PC-3 (cell line): ENCODE data around the gene GSDME. TPM values are rescaled to one million over a fixed set of nuclear protein-coding genes. Genes with fewer than 3 reads are reported as not detected.

Source experiments
- ATAC-seq: fragments of 200-7000 bp; cut with Tn5 transposase; 2 replicates; pipeline ENCODE4 v1.9.1; 2020; ENCODE audit warnings: mild to moderate bottlenecking, moderate library complexity
- BruUV-seq: library from RNA; stranded (reverse); fragments of 400-500 nt; replicated peaks from 2 replicates; lab custom pipeline; 2021; lab: Mats Ljungman, UMichigan
- CTCF ChIA-PET: fragments of 300-600 bp; sonication (Branson Sonifier 250); formaldehyde crosslinking; loops from one replicate; lab custom pipeline; 2022; ENCODE audit warnings: antibody characterized with exemption; lab: Charles Lee
- POLR2A ChIA-PET: fragments of 300-600 bp; sonication (Branson Sonifier 250); formaldehyde crosslinking; loops from one replicate; lab custom pipeline; 2022; ENCODE audit warnings: antibody characterized with exemption; ENCODE audit not compliant: unreplicated experiment; lab: Charles Lee
- DNase-seq: peaks from one replicate; pipeline ENCODE4 v3.0.0-alpha.2; 2015
- H2AFZ ChIP-seq: fragments of 300-600 bp; sonication (generic); 2 replicates; pipeline ENCODE4 v1.6.0; 2016; ENCODE audit warnings: antibody characterized with exemption, low read length
- H3F3A ChIP-seq: fragments of 300-600 bp; sonication (generic); one replicate; pipeline ENCODE4 v1.6.0; 2017; ENCODE audit warnings: antibody characterized with exemption, low read length, control low read depth, mild to moderate bottlenecking; ENCODE audit not compliant: unreplicated experiment
- H3K27ac ChIP-seq: fragments of 300-600 bp; sonication (generic); 2 replicates; pipeline ENCODE4 v1.5.1; 2016; ENCODE audit warnings: mild to moderate bottlenecking, low read length
- H3K27me3 ChIP-seq: fragments of 300-600 bp; sonication (generic); 2 replicates; pipeline ENCODE4 v1.6.1; 2016; ENCODE audit warnings: low read length, mixed read lengths
- H3K36me3 ChIP-seq: fragments of 300-600 bp; sonication (generic); 2 replicates; pipeline ENCODE4 v1.6.1; 2016; ENCODE audit warnings: low read depth, mixed run types, low read length, mixed read lengths
- H3K4me1 ChIP-seq: fragments of 300-600 bp; sonication (generic); 2 replicates; pipeline ENCODE4 v1.5.1; 2016; ENCODE audit warnings: low read length; ENCODE audit not compliant: insufficient read depth
- H3K4me2 ChIP-seq: fragments of 300-600 bp; sonication (generic); 2 replicates; pipeline ENCODE4 v1.6.0; 2016; ENCODE audit warnings: low read length
- H3K4me3 ChIP-seq: fragments of 300-600 bp; sonication (generic); 2 replicates; pipeline ENCODE4 v1.5.1; 2016; ENCODE audit warnings: mild to moderate bottlenecking, low read length, mixed read lengths
- H3K79me2 ChIP-seq: fragments of 300-600 bp; sonication (generic); 2 replicates; pipeline ENCODE4 v1.6.1; 2017; ENCODE audit warnings: low read length, mixed read lengths
- H3K9ac ChIP-seq: fragments of 300-600 bp; sonication (generic); 2 replicates; pipeline ENCODE4 v1.6.0; 2016; ENCODE audit warnings: mild to moderate bottlenecking, low read length
- H3K9me2 ChIP-seq: fragments of 300-600 bp; sonication (generic); replicated peaks from 2 replicates; pipeline ENCODE4 v1.6.1; 2016; ENCODE audit warnings: mixed run types, low read length, mixed read lengths
- H3K9me3 ChIP-seq: fragments of 300-600 bp; sonication (generic); 2 replicates; pipeline ENCODE4 v1.6.1; 2016; ENCODE audit warnings: low read length, mixed read lengths
- H4K20me1 ChIP-seq: fragments of 300-600 bp; sonication (generic); 2 replicates; pipeline ENCODE4 v1.6.1; 2016; ENCODE audit warnings: low read length, mixed read lengths
- CTCF ChIP-seq: fragments of 300-600 bp; sonication (generic); conservative IDR thresholded peaks from 2 replicates; pipeline ENCODE4 v1.5.1; 2017; ENCODE audit warnings: antibody characterized with exemption, low read depth, mild to moderate bottlenecking, low read length
- EZH2 ChIP-seq: fragments of 300-600 bp; sonication (generic); IDR thresholded peaks from one replicate; pipeline ENCODE4 v1.6.1; 2017; ENCODE audit warnings: antibody characterized with exemption, mild to moderate bottlenecking, low read length; ENCODE audit not compliant: unreplicated experiment
- EZH2phosphoT487 ChIP-seq: fragments of 300-600 bp; sonication (generic); IDR thresholded peaks from 2 replicates; pipeline ENCODE4 v1.6.1; 2018; ENCODE audit warnings: mild to moderate bottlenecking, antibody characterized with exemption, low read length, borderline replicate concordance
- intact Hi-C: fragments of 100-400 bp; cut with micrococcal nuclease; formaldehyde crosslinking; loops from 2 replicates; pipeline ENCODE4 v1.9.0; 2023
- total RNA-seq: library from RNA; depleted of rRNA; stranded (reverse); fragments of >200 nt; gene quantifications from 2 replicates; pipeline ENCODE4 v1.2.3, GENCODE V29; 2014

GSDME gene
- total RNA-seq, 1 experiment from 2014 or later = 12.0 TPM

DNA sequence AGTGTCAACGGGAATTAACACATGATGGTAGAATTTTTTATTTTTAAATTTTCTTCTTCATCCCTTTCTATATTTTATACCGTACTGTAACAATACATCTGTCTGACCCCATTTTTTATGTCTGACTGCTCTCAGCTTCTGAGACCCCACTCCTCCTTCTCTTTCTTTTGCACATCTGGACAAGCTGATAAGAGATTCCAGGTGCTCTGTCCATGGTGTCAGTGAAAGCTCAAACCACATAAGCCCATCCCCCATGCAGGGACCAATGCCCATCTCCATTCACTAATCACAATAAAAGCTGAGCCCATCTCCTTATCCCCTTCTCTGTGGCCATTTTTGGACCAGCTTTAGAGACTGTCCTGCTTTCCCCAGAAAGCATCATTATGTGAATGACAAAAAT is 8.7 kb downstream of the GSDME start:
- ChIA-PET CTCF (no interaction called here), POLR2A (no interaction called here)
- no peak overlapping the region for H3K4me3 ChIP-seq
- no peak overlapping the region for H3K27ac ChIP-seq
- no peak overlapping the region for H3K9ac ChIP-seq
- no peaks in the 10 kb centered on the region for H3K9me2 ChIP-seq
- H3K9me3 ChIP-seq = no peaks in the 10 kb centered on the region
- no peak overlapping the region for H3K4me2 ChIP-seq
- no peaks in the 10 kb centered on the region for H3F3A ChIP-seq
- H3K27me3 ChIP-seq = no peaks in the 10 kb centered on the region
- no peaks in the 10 kb centered on the region for H4K20me1 ChIP-seq
- no peaks in the 10 kb centered on the region for H3K4me1 ChIP-seq
- H2AFZ ChIP-seq = no peak overlapping the region
- DNase-seq (no peak), ATAC-seq (no peak)
- no peaks in the 10 kb centered on the region for H3K79me2 ChIP-seq
- TF ChIP-seq EZH2phosphoT487 (no peak), EZH2 (no peak), CTCF (no peak)
- intact Hi-C loops = no loop called here
- no peaks in the 10 kb centered on the region for H3K36me3 ChIP-seq
- no TSS peak for BruUV-seq

DNA sequence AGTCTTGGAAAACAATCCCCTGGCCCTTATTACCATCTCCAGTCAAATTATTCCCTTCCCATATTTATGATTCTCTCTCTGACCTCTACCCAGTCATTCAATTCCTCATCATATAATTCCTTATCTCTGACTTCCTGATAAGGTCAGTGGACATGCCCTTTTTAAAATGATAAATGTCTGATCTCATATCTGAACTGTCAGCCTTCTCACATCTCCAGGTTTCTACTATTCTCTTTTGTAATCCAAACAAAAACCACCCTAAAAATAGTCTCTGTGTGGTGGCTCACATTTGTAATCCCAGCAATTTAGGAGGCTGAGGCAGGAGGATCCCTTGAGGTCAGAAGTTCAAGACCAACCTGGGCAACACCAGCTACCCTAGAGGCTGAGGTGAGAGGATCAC is 11.9 kb downstream of the GSDME start:
- H3K9ac ChIP-seq = no peak overlapping the region
- no peak overlapping the region for H3K4me2 ChIP-seq
- TF ChIP-seq EZH2phosphoT487 = no peak
- TF ChIP-seq EZH2 = no peak
- TF ChIP-seq CTCF = no peak
- H3K79me2 ChIP-seq = no peaks in the 10 kb centered on the region
- H3K27ac ChIP-seq = no peak overlapping the region
- no peaks in the 10 kb centered on the region for H3K9me3 ChIP-seq
- DNase-seq (no peak), ATAC-seq (no peak)
- peaks cover 11% of the 10 kb centered on the region for H3K4me1 ChIP-seq
- BruUV-seq = no TSS peak
- no peaks in the 10 kb centered on the region for H4K20me1 ChIP-seq
- no peaks in the 10 kb centered on the region for H3K27me3 ChIP-seq
- ChIA-PET CTCF (no interaction called here), POLR2A (no interaction called here)
- intact Hi-C loops = no loop called here
- H3K9me2 ChIP-seq = no peaks in the 10 kb centered on the region
- no peak overlapping the region for H3K4me3 ChIP-seq
- H3F3A ChIP-seq = no peaks in the 10 kb centered on the region
- H2AFZ ChIP-seq = no peak overlapping the region
- no peaks in the 10 kb centered on the region for H3K36me3 ChIP-seq

GRCh38 chr7:24743471-24743870 is 13.8 kb downstream of the GSDME start:
- Histone ChIP-seq H4K20me1 (no peaks in the 10 kb centered on the region), H3F3A (no peaks in the 10 kb centered on the region), H3K4me1 (peaks cover 11% of the 10 kb centered on the region), H3K79me2 (no peaks in the 10 kb centered on the region), H3K27ac (no peak overlapping the region), H3K27me3 (no peaks in the 10 kb centered on the region), H3K9ac (no peak overlapping the region), H3K9me3 (no peaks in the 10 kb centered on the region), H2AFZ (no peak overlapping the region), H3K36me3 (0 out of 2 replicates have a peak, but pooled peaks cover 5% of the 10 kb centered on the region), H3K9me2 (no peaks in the 10 kb centered on the region), H3K4me2 (no peak overlapping the region), H3K4me3 (no peak overlapping the region)
- ChIA-PET CTCF (no interaction called here), POLR2A (no interaction called here)
- ATAC-seq = no peak
- BruUV-seq = no TSS peak
- no peak for TF ChIP-seq EZH2phosphoT487
- no peak for DNase-seq
- intact Hi-C loops = no loop called here
